Body of pancreas (tissue), 4 donors: Measurements from ENCODE around the gene ITPK1. TPM values are rescaled to one million over a fixed set of nuclear protein-coding genes. Genes with fewer than 3 reads are reported as not detected.

ENCODE experiments used
- ATAC-seq: fragments of 150-250 bp; one replicate; pipeline ENCODE4 v1.9.1; 2016
- DNase-seq, 4 donors: peaks; one replicate each; pipeline ENCODE4 v3.0.0-alpha.2; 2019
- H3K27ac ChIP-seq, 4 donors: fragments of 200-600 bp; sonication (generic); 1 replicate in 3 of 4; 2 replicates in 1 of 4; pipeline versions ENCODE4 v1.5.1 to v1.6.1; 2016 to 2019; ENCODE audit warnings: mild to moderate bottlenecking in 1 of 4, mixed read lengths in 1 of 4, moderate library complexity in 1 of 4
- H3K27me3 ChIP-seq, 2 donors: fragments of 200-600 bp; sonication (generic); one replicate each; pipeline ENCODE4 v1.6.0; 2016; ENCODE audit warnings: mild to moderate bottlenecking in 1 of 2
- H3K36me3 ChIP-seq, 2 donors: fragments of 200-600 bp; sonication (generic); replicated peaks in 1 of 2; 2 replicates each; pipeline ENCODE4 v1.5.1; 2016; ENCODE audit warnings: low read depth in 2 of 2; ENCODE audit not compliant: insufficient read depth in 1 of 2
- H3K4me1 ChIP-seq: fragments of 200-600 bp; sonication (generic); one replicate; pipeline ENCODE4 v1.6.0; 2016
- H3K4me3 ChIP-seq, 2 donors: fragments of 200-600 bp; sonication (generic); 1 replicate in 1 of 2; 2 replicates in 1 of 2; pipeline ENCODE4 v1.5.1; 2016 to 2019
- H3K9me3 ChIP-seq, 3 donors: fragments of 200-600 bp; sonication (generic); 1 replicate in 2 of 3; 2 replicates in 1 of 3; pipeline ENCODE4 v1.5.1; 2016
- CTCF ChIP-seq, 7 experiments: fragments of 450-650 bp in 4 of 7; fragments of 200-600 bp in 3 of 7; sonication (generic) in 3 of 7; IDR thresholded peaks; one replicate each; pipeline ENCODE4 v1.5.1; 2016 to 2019; ENCODE audit warnings: antibody characterized with exemption in 7 of 7
- POLR2A ChIP-seq, 3 donors: fragments of 450-650 bp; IDR thresholded peaks; one replicate each; pipeline ENCODE4 v1.6.1; 2016; ENCODE audit warnings: antibody characterized with exemption in 3 of 3, mild to moderate bottlenecking in 2 of 3
- WGBS, 2 donors: methylation state at CpG; one replicate each; pipeline ENCODE4 v1.1.5; 2017; 5-methylcytosine and 5-hydroxymethylcytosine counted together
- intact Hi-C: fragments of 100-400 bp; cut with DNase I; formaldehyde crosslinking; loops from one replicate; pipeline ENCODE4 v1.15.1; 2023
- total RNA-seq, 2 donors: library from RNA; depleted of rRNA; stranded (reverse); fragments of >200 nt; gene quantifications; one replicate each; pipeline ENCODE4 v1.1.0, GENCODE V29; 2016

ITPK1 gene
- total RNA-seq, 2 donors from 2014 or later: 30.1 to 32.6 TPM

- Histone ChIP-seq H3K4me3 (no peak overlapping the region), H3K4me1 (peaks cover 79% of the 10 kb centered on the region), H3K9me3 (no peaks in the 10 kb centered on the region), H3K27ac (peak overlapping the region; percentile 69 to 91 (median 79)), H3K27me3 (no peaks in the 10 kb centered on the region), H3K36me3 (no peaks in the 10 kb centered on the region)
- 28 to 33% methylated on average over 12 of the region's 13 CpGs for WGBS, 2 donors
- peak; percentile 95 for ATAC-seq
- TF ChIP-seq CTCF (IDR thresholded peaks at IDR 0.05) (peak in 1 of 7 experiments; percentile 1), POLR2A (IDR thresholded peaks at IDR 0.05) (peak in 1 of 3 donors; percentile 22)
- DNase-seq: peak; percentile 89 to 94 (median 91)
- intact Hi-C loops: no loop called here
These were observed 72.5 kb downstream of the ITPK1 start for GRCh38 chr14:93042968-93043940.

- no peaks in the 10 kb centered on the region for H3K36me3 ChIP-seq
- H3K27me3 ChIP-seq: no peaks in the 10 kb centered on the region
- H3K27ac ChIP-seq: peak overlapping the region in 1 of 4 donors; percentile 1
- intact Hi-C loops: no loop called here
- DNase-seq (no peak), ATAC-seq (no peak)
- WGBS, 2 donors: 90 to 92% methylated on average over 3 of the region's 3 CpGs
- TF ChIP-seq CTCF (IDR thresholded peaks at IDR 0.05) (no peak), POLR2A (IDR thresholded peaks at IDR 0.05) (no peak)
- H3K9me3 ChIP-seq: no peaks in the 10 kb centered on the region
- H3K4me3 ChIP-seq: no peak overlapping the region
- peaks cover 81% of the 10 kb centered on the region for H3K4me1 ChIP-seq
These were observed 73.9 kb downstream of the ITPK1 start for GRCh38 chr14:93041830-93042229.

GRCh38 chr14:93040982-93041381 lies 74.7 kb downstream of the ITPK1 start:
- Histone ChIP-seq H3K9me3 (no peaks in the 10 kb centered on the region), H3K4me1 (peaks cover 83% of the 10 kb centered on the region), H3K27ac (peak overlapping the region in 3 of 4 donors; percentile 12 to 55 (median 48)), H3K4me3 (no peak overlapping the region), H3K36me3 (no peaks in the 10 kb centered on the region), H3K27me3 (no peaks in the 10 kb centered on the region)
- no peak for TF ChIP-seq POLR2A (IDR thresholded peaks at IDR 0.05)
- no peak for TF ChIP-seq CTCF (IDR thresholded peaks at IDR 0.05)
- whole genome bisulfite sequencing, 2 donors: 94 to 97% methylated on average over 5 of the region's 5 CpGs
- ATAC-seq: no peak
- DNase-seq: no peak
- intact Hi-C loops: no loop called here

- H3K4me3 ChIP-seq: no peak overlapping the region
- ATAC-seq (no peak), DNase-seq (no peak)
- intact Hi-C loops: no loop called here
- H3K9me3 ChIP-seq: no peaks in the 10 kb centered on the region
- no peaks in the 10 kb centered on the region for H3K27me3 ChIP-seq
- H3K27ac ChIP-seq: peak overlapping the region in 3 of 4 donors; percentile 12 to 55 (median 48)
- TF ChIP-seq CTCF (IDR thresholded peaks at IDR 0.05): no peak
- TF ChIP-seq POLR2A (IDR thresholded peaks at IDR 0.05): no peak
- whole genome bisulfite sequencing, 2 donors: 47 to 68% methylated on average over 4 to 5 of the region's 5 CpGs
- H3K4me1 ChIP-seq: peaks cover 80% of the 10 kb centered on the region
- no peaks in the 10 kb centered on the region for H3K36me3 ChIP-seq
These were observed 75.3 kb downstream of the ITPK1 start for GRCh38 chr14:93040443-93040842.
